ENCODE measurements around the gene GAS7. TPM values are rescaled to one million over a fixed set of nuclear protein-coding genes. Genes with fewer than 3 reads are reported as not detected.

GAS7 gene
- total and polyA plus RNA-seq, 2 donors (not counting 1 experiment from before 2014, with no cell fraction given) = 3.4 to 13.6 TPM

DNA sequence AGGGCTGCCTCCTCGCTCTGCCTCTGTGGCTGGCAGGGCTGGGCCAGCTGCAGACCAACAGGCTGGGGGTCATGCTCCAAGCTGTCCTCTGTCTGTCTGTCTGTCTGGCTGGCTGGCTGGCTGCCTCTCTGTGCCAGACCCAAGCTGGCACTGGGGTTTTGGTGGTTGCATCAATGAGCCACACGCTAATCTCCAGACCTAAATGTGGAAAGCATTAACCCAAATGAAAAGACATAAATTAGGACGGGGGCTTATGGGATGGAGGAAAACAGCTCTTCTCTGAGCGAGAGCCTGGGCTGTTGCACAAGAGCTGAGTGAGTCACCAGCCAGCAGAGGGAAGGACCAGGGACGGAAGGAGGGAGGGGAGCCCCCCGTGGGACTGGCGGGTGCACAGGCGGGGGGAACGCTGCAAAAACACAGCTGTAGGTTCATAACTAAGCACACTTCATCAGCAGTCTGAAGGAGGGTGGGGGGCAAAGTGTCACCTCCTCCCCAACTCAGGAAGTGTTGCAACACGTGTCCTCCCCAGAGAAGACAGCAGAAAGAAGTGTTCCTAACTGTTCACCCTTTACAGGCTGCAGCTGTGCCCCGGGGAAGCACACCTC is 83.4 kb downstream of the GAS7 start:
- CTCF ChIA-PET = interaction anchor here (0.7 to 2.7 kb wide), 12 partner anchors 37 to 500 kb away, joined by 3 to 36 read pairs (median 4); partner anchors contain the start of gene GAS7
- POLR2A ChIA-PET = interaction anchor here (0.7 to 1.4 kb wide), 4 partner anchors 35 to 81 kb away, joined by 4 to 5 read pairs (median 4); no protein-coding TSS in a partner anchor
- peak; percentile 69 for DNase-seq
- H3K27me3 ChIP-seq (replicated peaks in 1 of 4; ENCODE audit: control extremely low read depth in 1 of 4, control insufficient read depth in 3 of 4, insufficient read depth in 4 of 4, low read length in 3 of 4) = no peaks in the 10 kb centered on the region
- Mint-ChIP-seq H3K27me3 (no peaks in the 10 kb centered on the region), H3K4me1 (peaks cover 66% of the 10 kb centered on the region), H3K27ac (peak overlapping the region; percentile 91), H3K9me3 (ENCODE audit: insufficient read depth) (no peaks in the 10 kb centered on the region), H3K4me3 (peak overlapping the region; percentile 58)
- H3K4me1 ChIP-seq (ENCODE audit: control insufficient read depth in 2 of 2, insufficient read depth in 2 of 2, low read length in 2 of 2) = peaks cover 54 to 59% of the 10 kb centered on the region in 2 donors
- no peaks in the 10 kb centered on the region for H3K9me3 ChIP-seq (ENCODE audit: control extremely low read depth in 1 of 3, control insufficient read depth in 2 of 3, insufficient read depth in 1 of 3, low read length in 2 of 3)
- TF ChIP-seq, protein P1, sequence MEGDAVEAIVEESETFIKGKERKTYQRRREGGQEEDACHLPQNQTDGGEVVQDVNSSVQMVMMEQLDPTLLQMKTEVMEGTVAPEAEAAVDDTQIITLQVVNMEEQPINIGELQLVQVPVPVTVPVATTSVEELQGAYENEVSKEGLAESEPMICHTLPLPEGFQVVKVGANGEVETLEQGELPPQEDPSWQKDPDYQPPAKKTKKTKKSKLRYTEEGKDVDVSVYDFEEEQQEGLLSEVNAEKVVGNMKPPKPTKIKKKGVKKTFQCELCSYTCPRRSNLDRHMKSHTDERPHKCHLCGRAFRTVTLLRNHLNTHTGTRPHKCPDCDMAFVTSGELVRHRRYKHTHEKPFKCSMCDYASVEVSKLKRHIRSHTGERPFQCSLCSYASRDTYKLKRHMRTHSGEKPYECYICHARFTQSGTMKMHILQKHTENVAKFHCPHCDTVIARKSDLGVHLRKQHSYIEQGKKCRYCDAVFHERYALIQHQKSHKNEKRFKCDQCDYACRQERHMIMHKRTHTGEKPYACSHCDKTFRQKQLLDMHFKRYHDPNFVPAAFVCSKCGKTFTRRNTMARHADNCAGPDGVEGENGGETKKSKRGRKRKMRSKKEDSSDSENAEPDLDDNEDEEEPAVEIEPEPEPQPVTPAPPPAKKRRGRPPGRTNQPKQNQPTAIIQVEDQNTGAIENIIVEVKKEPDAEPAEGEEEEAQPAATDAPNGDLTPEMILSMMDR (IDR thresholded peaks at IDR 0.05) = no peak
- no peak for TF ChIP-seq EZH2 (IDR thresholded peaks at IDR 0.05; ENCODE audit: borderline replicate concordance, insufficient read depth, low read depth, low read length, poor library complexity, severe bottlenecking)
- no peaks in the 10 kb centered on the region for H3K36me3 ChIP-seq (replicated peaks in 1 of 2; ENCODE audit: control extremely low read depth in 1 of 2, control insufficient read depth in 1 of 2, extremely low read depth in 1 of 2, insufficient read depth in 2 of 2, low read length in 1 of 2)
- peak overlapping the region; percentile 68 for H2AFZ ChIP-seq (ENCODE audit: insufficient read depth, low read depth, low read length, poor library complexity, severe bottlenecking)
- H3K4me2 ChIP-seq (replicated peaks; ENCODE audit: low read depth, low read length, poor library complexity, severe bottlenecking) = peak overlapping the region; percentile 68
- H4K20me1 ChIP-seq (ENCODE audit: control insufficient read depth, insufficient read depth, low read length, poor library complexity, severe bottlenecking) = no peaks in the 10 kb centered on the region
- H3K9ac ChIP-seq (ENCODE audit: low read length) = peak overlapping the region; percentile 51
- H3K79me2 ChIP-seq (ENCODE audit: control insufficient read depth, insufficient read depth, low read length) = no peaks in the 10 kb centered on the region
- intact Hi-C loops (cut with micrococcal nuclease) = loop anchor here (1.0 to 2.0 kb wide), 5 partner anchors 42 to 84 kb away; partner anchors contain the start of gene GAS7
- H3K27ac ChIP-seq (ENCODE audit: low read length in 2 of 2) = peak overlapping the region; percentile 75 to 82
- WGBS (ENCODE audit: insufficient coverage) = 0% methylated on average over 8 of the region's 11 CpGs
- peak; percentile 82 for ATAC-seq (ENCODE audit: low read depth)
- H3K4me3 ChIP-seq (ENCODE audit: control extremely low read depth in 1 of 5, extremely low read depth in 1 of 5, insufficient read depth in 1 of 5, low read depth in 2 of 5, low read length in 4 of 5) = peak overlapping the region; percentile 1 to 56 (median 24)

DNA sequence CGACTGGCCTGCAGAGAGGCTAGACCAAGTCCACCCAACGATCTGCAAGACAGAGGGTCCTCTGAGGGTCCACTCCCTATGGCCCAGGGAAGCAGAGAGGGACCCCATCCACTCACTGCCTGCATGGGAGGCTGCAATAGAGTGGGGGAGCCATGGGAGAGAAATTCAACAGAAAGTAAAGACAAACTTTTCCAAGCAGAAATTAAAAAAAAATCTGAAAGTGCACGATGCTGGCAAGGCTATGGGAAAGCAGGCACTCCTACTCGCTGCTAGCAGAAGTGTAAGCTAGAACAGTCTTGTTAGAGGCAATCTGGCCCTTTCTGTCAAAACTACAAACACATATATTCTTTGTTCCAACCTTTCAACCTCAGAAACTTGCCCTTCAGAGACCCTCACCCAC is 85.4 kb downstream of the GAS7 start:
- Histone ChIP-seq H3K9ac (ENCODE audit: low read length) (no peak overlapping the region), H3K27ac (ENCODE audit: low read length in 2 of 2) (peak overlapping the region in 1 of 2 donors; percentile 3), H3K27me3 (replicated peaks in 1 of 4; ENCODE audit: control extremely low read depth in 1 of 4, control insufficient read depth in 3 of 4, insufficient read depth in 4 of 4, low read length in 3 of 4) (no peaks in the 10 kb centered on the region), H3K4me3 (ENCODE audit: control extremely low read depth in 1 of 5, extremely low read depth in 1 of 5, insufficient read depth in 1 of 5, low read depth in 2 of 5, low read length in 4 of 5) (no peak overlapping the region), H3K9me3 (ENCODE audit: control extremely low read depth in 1 of 3, control insufficient read depth in 2 of 3, insufficient read depth in 1 of 3, low read length in 2 of 3) (no peaks in the 10 kb centered on the region), H2AFZ (ENCODE audit: insufficient read depth, low read depth, low read length, poor library complexity, severe bottlenecking) (no peak overlapping the region), H4K20me1 (ENCODE audit: control insufficient read depth, insufficient read depth, low read length, poor library complexity, severe bottlenecking) (no peaks in the 10 kb centered on the region), H3K36me3 (replicated peaks in 1 of 2; ENCODE audit: control extremely low read depth in 1 of 2, control insufficient read depth in 1 of 2, extremely low read depth in 1 of 2, insufficient read depth in 2 of 2, low read length in 1 of 2) (no peaks in the 10 kb centered on the region), H3K4me1 (ENCODE audit: control insufficient read depth in 2 of 2, insufficient read depth in 2 of 2, low read length in 2 of 2) (peaks cover 34 to 38% of the 10 kb centered on the region in 2 donors), H3K4me2 (replicated peaks; ENCODE audit: low read depth, low read length, poor library complexity, severe bottlenecking) (no peak overlapping the region), H3K79me2 (ENCODE audit: control insufficient read depth, insufficient read depth, low read length) (no peaks in the 10 kb centered on the region)
- Mint-ChIP-seq H3K9me3 (ENCODE audit: insufficient read depth) (no peaks in the 10 kb centered on the region), H3K4me3 (no peak overlapping the region), H3K4me1 (peaks cover 46% of the 10 kb centered on the region), H3K27ac (peak overlapping the region; percentile 91), H3K27me3 (no peaks in the 10 kb centered on the region)
- ChIA-PET CTCF (interaction anchor here (0.8 kb wide), 1 partner anchor 94 kb away, joined by 3 read pairs; no protein-coding TSS in a partner anchor), POLR2A (no interaction called here)
- DNase-seq (no peak), ATAC-seq (ENCODE audit: low read depth) (no peak)
- intact Hi-C loops (cut with micrococcal nuclease) = no loop called here
- TF ChIP-seq EZH2 (IDR thresholded peaks at IDR 0.05; ENCODE audit: borderline replicate concordance, insufficient read depth, low read depth, low read length, poor library complexity, severe bottlenecking) = no peak
- TF ChIP-seq, protein P1 (IDR thresholded peaks at IDR 0.05) = no peak
- WGBS (ENCODE audit: insufficient coverage) = 92% methylated on average over 2 of the region's 4 CpGs

Measured in B cell (primary cell).